Astrocyte of the hippocampus (primary cell): ENCODE data around the gene COL23A1.
"Not testable (repeated sequence)": the region's sequence is repeated elsewhere in the genome, so short reads cannot be mapped to it uniquely, and the experiment has no call there.

Source experiments
- DNase-seq: peaks from one replicate; pipeline ENCODE4 v3.0.0; 2011; ENCODE audit warnings: low read depth, low spot score

Gene COL23A1

DNA sequence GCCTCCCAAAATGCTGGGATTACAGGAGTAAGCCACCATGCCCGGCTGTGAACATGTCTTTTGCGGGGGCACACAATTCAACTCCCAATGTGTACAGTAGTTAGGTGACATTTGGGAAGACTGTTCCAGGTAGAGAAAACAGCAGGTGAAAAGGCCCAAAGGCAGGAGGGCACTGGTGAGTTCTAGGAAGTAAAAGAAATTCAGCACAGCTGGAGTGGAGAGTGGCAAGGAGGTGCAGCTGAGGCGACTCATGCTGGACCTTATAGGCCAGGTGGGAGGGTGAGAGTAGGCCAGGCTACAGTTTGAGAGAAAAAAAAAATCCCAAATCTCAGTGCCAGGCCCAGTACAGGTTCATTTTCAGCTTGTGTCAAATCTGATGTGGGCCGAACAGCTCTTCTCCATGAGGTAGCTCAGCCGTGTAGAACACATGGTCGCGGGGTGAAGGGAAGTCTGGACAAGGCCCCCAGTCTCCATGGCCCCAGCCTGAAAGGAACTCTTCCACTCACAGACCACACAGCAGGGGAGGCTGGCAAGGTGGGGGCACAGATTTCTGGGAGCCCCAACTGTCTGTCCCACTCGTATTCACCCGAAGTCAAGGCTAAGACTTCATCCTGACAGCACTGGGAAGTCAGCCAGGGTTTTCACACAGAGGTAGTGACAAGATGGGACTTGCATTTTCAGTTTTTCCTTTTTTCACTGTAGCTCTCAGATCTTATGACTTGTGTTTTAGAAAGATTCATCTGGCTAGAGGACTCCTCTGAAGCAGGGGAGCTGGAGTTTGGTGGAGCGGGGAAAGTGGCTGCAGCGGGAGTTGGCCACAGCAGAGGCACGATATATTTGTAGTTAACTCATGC is 390.4 kb downstream of the COL23A1 start:
- no peak for DNase-seq

DNA sequence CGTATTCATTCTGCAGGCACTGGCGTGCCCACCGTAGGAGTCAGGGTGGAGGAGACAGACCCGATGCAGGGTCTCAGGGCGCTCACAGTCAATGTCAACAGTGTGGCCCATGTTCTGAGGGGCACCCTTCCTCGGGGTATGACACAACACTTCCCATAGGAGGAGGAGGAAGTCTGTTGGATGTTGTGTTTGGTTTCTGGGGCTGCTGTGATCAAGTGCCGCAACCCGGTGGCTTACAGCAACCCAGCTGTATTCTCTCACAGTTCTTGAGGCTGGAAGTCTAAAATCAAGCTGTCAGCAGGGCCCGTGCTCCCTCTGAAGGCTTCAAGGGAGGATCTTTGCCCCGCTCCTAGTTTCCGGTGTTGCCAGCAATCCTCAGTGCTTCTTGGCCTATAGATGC is 391.5 kb downstream of the COL23A1 start:
- DNase-seq, result no peak

DNA sequence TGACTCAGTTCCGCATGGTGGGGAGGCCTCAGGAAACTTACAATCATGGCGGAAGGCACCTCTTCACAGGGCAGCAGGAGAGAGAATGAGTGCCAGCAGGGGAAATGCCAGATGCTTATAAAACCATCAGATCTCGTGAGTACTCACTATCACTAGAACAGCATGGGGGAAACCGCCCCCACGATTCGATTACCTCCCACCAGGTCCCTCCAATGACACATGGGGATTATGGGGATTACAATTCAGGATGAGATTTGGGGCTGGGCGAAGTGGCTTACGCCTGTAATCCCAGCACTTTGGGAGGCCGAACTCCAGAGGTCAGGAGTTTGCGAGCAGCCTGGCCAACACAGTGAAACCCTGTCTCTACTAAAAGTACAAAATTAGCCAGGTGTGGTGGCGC is 392.0 kb downstream of the COL23A1 start:
- not testable (repeated sequence) for DNase-seq

DNA sequence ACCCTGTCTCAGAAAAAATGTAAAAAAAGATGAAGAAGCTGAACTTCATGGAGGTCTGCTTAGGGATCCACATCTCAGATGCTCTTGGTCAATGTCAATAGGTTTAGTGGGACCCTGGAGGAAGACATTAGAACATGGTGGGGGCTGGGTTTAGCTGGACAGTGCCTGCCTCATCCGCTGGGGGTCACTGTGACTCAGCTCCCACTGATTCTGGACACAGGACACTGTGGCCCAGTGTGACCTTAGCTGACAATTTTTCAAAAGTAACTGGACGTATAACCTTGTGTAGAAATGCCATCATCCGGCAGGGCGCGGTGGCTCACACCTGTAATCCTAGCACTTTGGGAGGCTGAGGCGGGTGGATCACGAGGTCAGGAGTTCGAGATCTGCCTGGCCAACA is 393.2 kb downstream of the COL23A1 start:
- DNase-seq, result no peak

DNA sequence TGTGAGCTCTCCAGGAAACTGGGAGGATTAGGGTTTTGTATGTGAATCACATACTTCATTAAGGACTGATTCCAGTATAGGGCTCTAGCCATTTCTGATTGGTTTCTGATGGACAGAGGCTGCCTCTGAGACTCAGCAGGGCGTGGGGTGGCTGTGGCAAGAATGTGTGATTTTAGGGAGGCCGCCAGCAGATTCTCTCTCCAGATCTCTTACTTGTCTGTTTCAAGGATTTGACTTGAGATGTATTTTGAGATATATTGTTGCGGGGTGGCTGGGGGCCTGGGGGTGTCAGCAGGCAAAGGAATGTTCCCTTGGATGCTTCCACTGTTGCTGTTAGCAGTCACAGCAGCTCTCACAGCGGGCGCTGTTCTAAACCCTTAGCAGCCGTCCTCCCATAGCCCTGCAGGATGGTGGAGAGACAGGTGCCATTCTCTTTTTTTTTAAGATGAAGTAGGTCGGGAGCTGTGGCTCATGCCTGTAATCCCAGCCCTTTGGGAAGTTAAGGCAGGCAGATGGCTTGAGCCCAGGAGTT is 393.8 kb downstream of the COL23A1 start:
- DNase-seq, result no peak

DNA sequence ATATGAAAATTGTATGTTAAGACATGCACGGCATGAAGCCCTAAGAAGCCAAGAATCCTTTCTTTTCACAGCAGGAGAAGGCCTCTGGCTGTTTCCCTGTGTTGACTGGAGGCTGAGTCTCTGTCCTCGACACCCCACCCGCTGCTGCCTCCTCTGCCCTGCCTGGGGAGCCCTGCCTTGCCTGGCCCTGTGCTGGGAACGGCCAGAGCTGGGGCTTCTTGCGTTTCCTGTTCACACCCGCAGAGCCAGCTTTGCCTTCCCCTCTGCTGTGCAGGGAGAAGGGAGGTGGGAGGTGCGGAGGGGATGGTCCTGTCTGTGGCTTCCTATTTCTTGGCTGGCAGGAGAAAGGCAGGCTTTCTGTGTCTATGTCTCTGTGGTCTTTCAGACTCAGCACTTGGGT is 396.2 kb downstream of the COL23A1 start:
- DNase-seq, result no peak

DNA sequence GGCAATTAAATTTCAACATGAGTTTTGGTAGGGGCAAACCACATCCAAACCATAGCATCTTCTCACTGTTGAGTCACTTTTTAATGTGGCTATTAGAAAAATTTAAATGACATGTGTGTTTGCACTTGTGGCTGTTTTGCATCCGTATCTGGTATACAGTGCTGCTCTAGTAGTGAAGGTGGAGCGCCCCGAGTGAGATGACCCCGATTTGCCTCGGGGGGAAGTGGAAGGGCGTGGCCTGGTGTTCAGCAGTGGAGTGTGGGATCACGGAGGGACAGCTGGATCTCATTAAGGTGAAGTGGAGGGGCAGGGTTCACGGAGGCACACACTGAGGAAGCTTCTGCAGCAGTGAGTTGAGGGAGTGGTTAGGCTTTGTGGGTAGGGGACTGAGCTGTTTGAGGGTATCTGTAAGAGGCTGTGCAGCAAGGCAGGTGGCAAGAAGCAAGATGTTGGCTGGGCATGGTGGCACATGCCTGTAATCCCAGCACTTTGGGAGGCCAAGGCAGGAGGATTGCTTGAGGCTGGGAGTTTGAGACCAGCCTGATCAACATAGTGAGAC is 396.9 kb downstream of the COL23A1 start:
- no peak for DNase-seq

DNA sequence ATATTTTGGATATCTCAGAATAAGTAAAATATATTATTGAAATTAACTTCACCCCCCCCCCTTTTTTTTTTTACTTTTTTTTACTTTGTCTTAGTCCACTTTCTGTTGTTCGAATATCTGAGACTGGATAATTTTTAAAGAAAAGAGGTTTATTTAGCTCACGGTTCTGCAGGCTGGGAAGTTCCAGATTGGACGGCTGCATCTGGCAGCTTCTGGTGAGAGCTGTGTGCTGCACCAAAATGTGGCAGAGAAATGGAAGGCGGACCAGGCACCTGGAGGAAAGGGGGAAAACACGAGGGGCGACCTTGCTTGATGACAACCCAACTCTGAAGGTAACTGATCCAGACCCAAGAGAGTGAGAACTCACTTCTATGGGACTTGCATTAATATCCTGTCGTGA is 397.4 kb downstream of the COL23A1 start:
- DNase-seq, result no peak

DNA sequence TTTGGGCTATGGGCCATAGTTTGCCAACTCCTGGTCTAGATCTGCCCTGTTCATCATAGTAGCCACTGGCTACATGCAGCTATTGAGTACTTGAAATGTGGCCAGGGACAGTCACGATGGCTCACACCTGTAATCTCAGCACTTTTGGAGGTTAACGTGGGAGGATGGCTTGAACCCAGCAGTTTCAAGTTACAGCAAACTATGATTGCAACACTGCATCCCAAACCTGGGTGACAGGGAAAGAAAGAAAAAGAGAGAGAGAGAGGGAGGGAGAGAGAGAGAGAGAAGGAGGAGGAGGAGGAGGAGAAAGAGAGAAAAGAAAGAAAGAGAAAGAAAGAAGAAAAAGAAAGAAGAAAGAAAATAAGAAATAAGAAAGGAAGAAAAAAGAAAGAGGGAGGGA is 397.9 kb downstream of the COL23A1 start:
- DNase-seq, result no peak

DNA sequence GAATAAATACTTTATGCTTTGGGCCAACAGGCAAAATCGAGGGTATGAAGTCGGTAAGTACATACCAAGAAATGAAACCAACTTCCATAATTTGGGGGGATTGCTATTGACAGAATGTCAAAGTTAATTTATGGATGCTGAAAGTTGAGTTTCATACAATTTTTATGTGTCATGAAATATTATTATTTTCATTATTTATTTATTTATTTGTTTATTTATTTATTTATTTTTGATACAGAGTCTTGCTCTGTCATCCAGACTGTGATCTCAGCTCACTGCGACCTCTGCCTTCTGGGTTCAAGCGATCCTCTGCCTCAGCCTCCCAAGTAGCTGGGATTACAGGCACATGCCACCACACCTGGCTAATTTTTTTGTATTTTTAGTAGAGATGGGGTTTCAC is 398.5 kb downstream of the COL23A1 start:
- DNase-seq, result no peak

DNA sequence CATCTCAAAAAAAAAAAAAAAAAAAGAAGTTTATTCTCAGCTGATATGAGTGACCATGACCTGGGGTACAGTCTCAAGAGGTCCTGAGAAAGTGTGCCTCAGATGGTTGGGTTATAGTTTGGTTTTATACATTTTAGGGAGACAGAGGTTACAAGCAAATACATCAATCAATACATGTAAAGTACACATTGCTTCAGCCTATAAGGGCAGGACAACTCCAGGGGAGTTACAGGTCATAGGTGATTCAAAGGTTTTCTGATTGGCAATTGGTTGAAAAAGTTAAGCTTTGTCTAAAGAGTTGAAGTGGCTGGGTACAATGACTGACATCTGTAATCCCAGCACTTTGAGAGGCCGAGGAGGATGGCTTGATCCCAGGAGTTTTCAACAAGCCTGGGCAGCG is 400.8 kb downstream of the COL23A1 start:
- DNase-seq, result no peak
